Keratinocyte (primary cell): Measurements from ENCODE around the gene SP1. TPM values are rescaled to one million over a fixed set of nuclear protein-coding genes. Genes with fewer than 3 reads are reported as not detected.

Experiments used
- DNase-seq: peaks from one replicate; pipeline ENCODE4 v3.0.0-alpha.2; 2011; ENCODE audit warnings: low read depth, missing footprints, low spot score
- FAIRE-seq: peaks from 2 replicates; lab custom pipeline; 2011; peaks lifted over from hg19 to GRCh38; lab: Jason Lieb, UNC
- H2AFZ ChIP-seq: 2 replicates; pipeline ENCODE4 v1.6.0; 2012; ENCODE audit warnings: low read length, control low read depth, inconsistent platforms; ENCODE audit not compliant: control insufficient read depth
- H3K27ac ChIP-seq: 2 replicates; pipeline ENCODE4 v1.5.1; 2011; ENCODE audit warnings: low read length; ENCODE audit not compliant: control insufficient read depth, insufficient read depth
- H3K27me3 ChIP-seq: 3 replicates; pipeline ENCODE4 v1.6.0; 2011; ENCODE audit warnings: low read length; ENCODE audit not compliant: control insufficient read depth, insufficient read depth; ENCODE audit errors: extremely low read depth
- H3K36me3 ChIP-seq, 2 experiments: 2 replicates in 1 of 2; 3 replicates in 1 of 2; pipeline ENCODE4 v1.5.1; 2011; ENCODE audit warnings: low read length in 2 of 2, mild to moderate bottlenecking in 1 of 2; ENCODE audit not compliant: control insufficient read depth in 2 of 2, insufficient read depth in 2 of 2; ENCODE audit errors: extremely low read depth in 1 of 2
- H3K4me1 ChIP-seq: 3 replicates; pipeline ENCODE4 v1.5.1; 2011; ENCODE audit warnings: low read length; ENCODE audit not compliant: control insufficient read depth, insufficient read depth; ENCODE audit errors: extremely low read depth
- H3K4me2 ChIP-seq: 3 replicates; pipeline ENCODE4 v1.6.0; 2011; ENCODE audit warnings: low read depth, low read length; ENCODE audit not compliant: control insufficient read depth, insufficient read depth; ENCODE audit errors: extremely low read depth
- H3K4me3 ChIP-seq, 3 experiments: fragments of 200-600 bp in 1 of 3; sonication (generic) in 1 of 3; 2 replicates in 2 of 3; 3 replicates in 1 of 3; pipeline ENCODE4 v1.5.1; 2011 to 2016; ENCODE audit warnings: low read length in 3 of 3, mild to moderate bottlenecking in 3 of 3, control low read depth in 2 of 3, inconsistent platforms in 1 of 3, low read depth in 1 of 3, mixed read lengths in 1 of 3, mixed run types in 1 of 3, moderate library complexity in 1 of 3; ENCODE audit not compliant: control insufficient read depth in 2 of 3, insufficient read depth in 2 of 3; ENCODE audit errors: extremely low read depth in 1 of 3
- H3K79me2 ChIP-seq: 2 replicates; pipeline ENCODE4 v1.6.0; 2012; ENCODE audit warnings: low read length; ENCODE audit not compliant: control insufficient read depth, insufficient read depth
- H3K9ac ChIP-seq: 3 replicates; pipeline ENCODE4 v1.6.0; 2011; ENCODE audit warnings: low read length; ENCODE audit not compliant: control insufficient read depth, insufficient read depth; ENCODE audit errors: extremely low read depth
- H3K9me1 ChIP-seq: 3 replicates; pipeline ENCODE4 v1.6.0; 2011; ENCODE audit warnings: low read length; ENCODE audit not compliant: control insufficient read depth, insufficient read depth; ENCODE audit errors: extremely low read depth
- H3K9me3 ChIP-seq: 2 replicates; pipeline ENCODE4 v1.5.1; 2012; ENCODE audit warnings: low read depth, low read length; ENCODE audit not compliant: control insufficient read depth
- H4K20me1 ChIP-seq: 3 replicates; pipeline ENCODE4 v1.6.0; 2011; ENCODE audit warnings: low read length; ENCODE audit not compliant: control insufficient read depth, insufficient read depth; ENCODE audit errors: extremely low read depth
- CTCF ChIP-seq, 3 experiments: IDR thresholded peaks in 1 of 3; conservative IDR thresholded peaks in 1 of 3; optimal IDR thresholded peaks in 1 of 3; 2 replicates in 2 of 3; 3 replicates in 1 of 3; pipeline versions ENCODE3 to v1.5.1; 2011; ENCODE audit warnings: low read length in 3 of 3, mild to moderate bottlenecking in 3 of 3, moderate library complexity in 2 of 3, control low read depth in 1 of 3, inconsistent platforms in 1 of 3; ENCODE audit not compliant: insufficient read depth in 2 of 3; ENCODE audit errors: extremely low read depth in 1 of 3
- EZH2 ChIP-seq: IDR thresholded peaks from one replicate; pipeline ENCODE4 v1.6.1; 2012; ENCODE audit warnings: inconsistent platforms, mild to moderate bottlenecking, low read length, moderate library complexity
- dilution Hi-C: fragments of 300-500 bp; cut with MboI; formaldehyde crosslinking; loops from one replicate; pipeline ENCODE4 v1.7.0; 2020; ENCODE audit warnings: low sequenced_read_pairs; ENCODE audit not compliant: extremely low pct_ligation_motif_present
- polyA plus RNA-seq, 5 experiments: library from polyadenylated mRNA; depleted of rRNA in 3 of 5; stranded (reverse) in 3 of 5; stranded (forward) in 1 of 5; unstranded in 1 of 5; fragments of >200 nt; gene quantifications; 1 replicate in 1 of 5; 2 replicates in 3 of 5; 3 replicates in 1 of 5; pipeline versions ENCODE4 v1.2.1 to v1.2.3, GENCODE V29; 2011 to 2012; ENCODE audit warnings: missing spikeins in 2 of 5, low read depth in 1 of 5, low replicate concordance in 1 of 5

Gene SP1
- polyA plus RNA-seq, 1 donor (not counting 4 experiments of a cell fraction or from before 2014, with no cell fraction given): 30.7 TPM

GRCh38 chr12:53389702-53390101, 9.7 kb downstream of the SP1 start:
- Histone ChIP-seq H3K36me3 (peaks cover 0 to 7% of the 10 kb centered on the region in 2 experiments), H2AFZ (no peak overlapping the region), H3K9me1 (no peaks in the 10 kb centered on the region), H4K20me1 (peaks cover 2% of the 10 kb centered on the region), H3K9ac (peak overlapping the region; percentile 37), H3K9me3 (no peaks in the 10 kb centered on the region), H3K4me2 (peak overlapping the region; percentile 67), H3K27me3 (no peaks in the 10 kb centered on the region), H3K4me1 (peaks cover 51% of the 10 kb centered on the region), H3K4me3 (peak overlapping the region in 2 of 3 experiments; percentile 7 to 41), H3K27ac (peak overlapping the region; percentile 17), H3K79me2 (peaks cover 82% of the 10 kb centered on the region)
- dilution Hi-C loops: no loop called here
- DNase-seq: no peak
- TF ChIP-seq CTCF (optimal IDR thresholded peaks at IDR 0.05 in 1 of 3, IDR thresholded peaks at IDR 0.05 in 1 of 3, conservative IDR thresholded peaks at IDR 0.05 in 1 of 3; ENCODE audit: extremely low read depth in 1 of 3, insufficient read depth in 2 of 3, low read length in 3 of 3) (no peak), EZH2 (no peak)
- FAIRE-seq: no peak

DNA sequence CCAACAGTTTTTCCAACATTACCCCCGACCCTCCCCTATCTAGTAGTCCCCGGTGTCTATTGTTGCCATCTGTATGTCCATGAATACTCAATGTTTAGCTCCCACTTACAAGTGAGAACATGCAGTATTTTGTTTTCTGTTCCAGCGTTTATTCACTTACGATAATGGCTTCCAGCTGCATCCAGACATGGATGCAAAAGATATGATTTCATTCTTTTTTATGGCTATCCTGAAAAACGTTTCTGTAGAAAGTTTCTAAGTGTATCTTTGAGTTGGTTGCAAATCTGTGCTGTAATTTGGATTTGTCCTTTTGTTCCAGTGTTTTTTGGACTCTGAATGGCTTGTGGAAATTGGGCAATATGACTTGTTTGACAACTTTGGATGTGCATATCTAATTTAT, 11.7 kb downstream of the SP1 start:
- FAIRE-seq (no peak), DNase-seq (no peak)
- Histone ChIP-seq H3K9me1 (no peaks in the 10 kb centered on the region), H4K20me1 (peaks cover 2% of the 10 kb centered on the region), H3K79me2 (peaks cover 72% of the 10 kb centered on the region), H3K27ac (peak overlapping the region; percentile 71), H3K27me3 (no peaks in the 10 kb centered on the region), H3K9me3 (no peaks in the 10 kb centered on the region), H2AFZ (peak overlapping the region; percentile 16), H3K9ac (no peak overlapping the region), H3K4me3 (peak overlapping the region in 2 of 3 experiments; percentile 32 to 37), H3K4me1 (peaks cover 44% of the 10 kb centered on the region), H3K4me2 (peak overlapping the region; percentile 71), H3K36me3 (no peaks in the 10 kb centered on the region)
- dilution Hi-C loops: no loop called here
- TF ChIP-seq CTCF (optimal IDR thresholded peaks at IDR 0.05 in 1 of 3, IDR thresholded peaks at IDR 0.05 in 1 of 3, conservative IDR thresholded peaks at IDR 0.05 in 1 of 3; ENCODE audit: extremely low read depth in 1 of 3, insufficient read depth in 2 of 3, low read length in 3 of 3) (no peak), EZH2 (no peak)
